ENCODE data around the gene SMS.

SMS gene

GRCh38 chrX:21972721-21973120, 32.2 kb downstream of the SMS start:
- in situ Hi-C loops (cut with MboI; ENCODE audit: low pct_unique_long_range_greater_than_20kb, low sequenced_read_pairs): no loop called here
- peak; percentile 76 for DNase-seq

DNA sequence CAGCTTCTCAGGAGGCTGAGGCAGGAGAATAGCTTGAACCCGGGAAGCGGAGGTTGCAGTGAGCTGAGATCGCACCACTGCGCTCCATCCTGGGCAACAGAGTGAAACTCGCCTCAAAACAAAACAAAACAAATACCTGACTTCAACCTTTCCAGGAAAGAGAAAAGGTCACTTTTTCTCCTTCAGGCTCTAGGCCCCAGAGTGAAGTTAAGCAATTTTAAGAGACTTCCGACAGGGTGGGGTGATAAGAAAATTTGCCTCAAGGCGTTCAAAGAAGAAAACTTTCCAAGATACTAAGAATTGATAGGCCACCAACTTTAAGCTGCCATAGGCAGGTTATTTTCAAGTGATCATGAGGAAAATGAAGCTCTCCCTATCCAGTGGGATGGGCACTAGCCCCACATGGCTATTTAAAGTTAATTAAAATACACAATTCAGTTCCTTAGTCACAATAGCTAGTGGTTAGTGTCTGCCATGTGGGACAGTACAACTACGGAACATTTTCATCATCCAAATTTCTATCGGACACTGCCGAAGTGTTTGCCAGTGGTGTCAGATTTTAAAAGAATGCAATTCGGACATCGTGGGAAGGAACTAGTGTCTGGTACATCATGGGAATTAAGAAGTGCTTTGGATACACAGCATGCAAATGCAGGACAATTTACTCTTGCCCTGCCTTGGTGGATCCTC, 33.0 kb downstream of the SMS start:
- no peak for DNase-seq
- in situ Hi-C loops (cut with MboI; ENCODE audit: low pct_unique_long_range_greater_than_20kb, low sequenced_read_pairs): no loop called here

GRCh38 chrX:21974011-21974385, 33.5 kb downstream of the SMS start:
- in situ Hi-C loops (cut with MboI; ENCODE audit: low pct_unique_long_range_greater_than_20kb, low sequenced_read_pairs): no loop called here
- peak; percentile 41 for DNase-seq

GRCh38 chrX:21975242-21975641, 34.7 kb downstream of the SMS start:
- in situ Hi-C loops (cut with MboI; ENCODE audit: low pct_unique_long_range_greater_than_20kb, low sequenced_read_pairs): no loop called here
- no peak for DNase-seq

GRCh38 chrX:21975812-21976211, 35.3 kb downstream of the SMS start:
- in situ Hi-C loops (cut with MboI; ENCODE audit: low pct_unique_long_range_greater_than_20kb, low sequenced_read_pairs): no loop called here
- DNase-seq: peak; percentile 35

- DNase-seq: no peak
- in situ Hi-C loops (cut with MboI; ENCODE audit: low pct_unique_long_range_greater_than_20kb, low sequenced_read_pairs): no loop called here
Measured at GRCh38 chrX:21978346-21978745, 37.8 kb downstream of the SMS start.

GRCh38 chrX:21982311-21982710, 41.8 kb downstream of the SMS start:
- no peak for DNase-seq
- in situ Hi-C loops (cut with MboI; ENCODE audit: low pct_unique_long_range_greater_than_20kb, low sequenced_read_pairs): no loop called here

GRCh38 chrX:21985332-21985777, 44.8 kb downstream of the SMS start:
- in situ Hi-C loops (cut with MboI; ENCODE audit: low pct_unique_long_range_greater_than_20kb, low sequenced_read_pairs): no loop called here
- DNase-seq: peak; percentile 97

GRCh38 chrX:21986596-21986995, 46.1 kb downstream of the SMS start:
- in situ Hi-C loops (cut with MboI; ENCODE audit: low pct_unique_long_range_greater_than_20kb, low sequenced_read_pairs): no loop called here

DNA sequence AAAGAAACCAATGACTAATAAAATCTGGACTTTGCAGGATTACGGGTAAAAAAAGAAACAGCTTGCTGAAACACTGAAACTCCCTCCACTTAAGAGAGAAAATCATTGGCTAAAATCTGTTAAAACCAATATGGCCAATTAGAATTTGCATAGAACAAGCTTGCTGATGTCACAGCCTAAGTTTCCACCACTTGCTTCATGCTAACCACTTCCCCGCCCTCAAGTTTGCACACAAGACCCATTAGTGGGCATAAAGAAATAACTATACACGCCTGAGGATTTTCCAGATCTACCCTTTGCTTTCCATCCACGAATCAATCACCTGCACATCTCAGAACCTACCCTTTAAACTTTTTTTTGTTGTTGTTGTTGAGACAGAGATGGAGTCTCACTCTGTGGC, 48.9 kb downstream of the SMS start:
- in situ Hi-C loops (cut with MboI; ENCODE audit: low pct_unique_long_range_greater_than_20kb, low sequenced_read_pairs): no loop called here
- DNase-seq: no peak

More at GRCh38 chrX:21986596-21986995, 46.1 kb downstream of the SMS start:
- no peak for DNase-seq

- no peak for DNase-seq
- in situ Hi-C loops (cut with MboI; ENCODE audit: low pct_unique_long_range_greater_than_20kb, low sequenced_read_pairs): no loop called here
Measured at GRCh38 chrX:21990832-21991231, 50.3 kb downstream of the SMS start.

DNA sequence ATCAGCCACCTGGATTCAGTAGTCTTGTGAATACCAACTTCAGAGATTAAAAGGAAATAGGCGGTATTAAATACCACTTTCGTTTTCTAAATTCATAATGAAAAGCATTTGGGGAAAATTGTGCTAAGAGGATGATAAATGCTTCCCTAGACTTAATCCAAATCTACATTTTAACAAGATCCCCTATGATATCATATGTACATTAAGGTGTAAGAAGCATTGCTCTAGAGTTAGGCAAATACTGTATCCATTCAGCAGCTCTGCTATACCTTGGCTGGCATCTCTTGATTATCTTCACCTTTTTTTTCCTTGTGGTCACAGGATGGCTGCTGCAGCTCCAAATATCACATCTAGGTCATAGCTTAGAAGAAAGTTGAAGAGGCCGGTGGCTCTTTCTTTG, 51.0 kb downstream of the SMS start:
- in situ Hi-C loops (cut with MboI; ENCODE audit: low pct_unique_long_range_greater_than_20kb, low sequenced_read_pairs): no loop called here
- DNase-seq: no peak

- peak; percentile 35 for DNase-seq
- in situ Hi-C loops (cut with MboI; ENCODE audit: low pct_unique_long_range_greater_than_20kb, low sequenced_read_pairs): no loop called here
Measured at GRCh38 chrX:21993265-21993664, 52.8 kb downstream of the SMS start.

- in situ Hi-C loops (cut with MboI; ENCODE audit: low pct_unique_long_range_greater_than_20kb, low sequenced_read_pairs): no loop called here
- peak; percentile 77 for DNase-seq
Measured at GRCh38 chrX:21996872-21997455, 56.5 kb downstream of the SMS start.

DNA sequence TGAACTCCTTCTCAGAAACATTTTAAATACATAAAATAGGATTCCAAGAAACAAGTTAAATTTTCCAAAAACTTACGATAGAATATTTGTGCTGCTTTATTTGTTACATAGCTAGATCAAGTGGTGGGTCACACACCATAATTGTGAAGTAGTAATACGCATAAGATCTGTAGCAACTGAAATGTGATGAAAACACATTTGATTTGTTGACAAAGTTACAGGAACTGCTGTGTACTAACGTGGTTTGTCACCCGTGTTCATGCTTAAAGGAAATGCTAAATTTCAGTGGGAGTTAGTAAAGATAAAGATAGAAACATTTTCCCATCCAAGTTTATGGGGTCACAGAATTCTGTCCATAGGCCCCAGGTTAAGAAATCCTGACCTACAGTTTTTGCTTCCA, 57.5 kb downstream of the SMS start:
- in situ Hi-C loops (cut with MboI; ENCODE audit: low pct_unique_long_range_greater_than_20kb, low sequenced_read_pairs): no loop called here
- no peak for DNase-seq

- no peak for DNase-seq
- in situ Hi-C loops (cut with MboI; ENCODE audit: low pct_unique_long_range_greater_than_20kb, low sequenced_read_pairs): no loop called here
Measured at GRCh38 chrX:22004866-22005265, 64.4 kb downstream of the SMS start.

GRCh38 chrX:22012051-22012450, 71.5 kb downstream of the SMS start:
- peak; percentile 55 for DNase-seq
- in situ Hi-C loops (cut with MboI; ENCODE audit: low pct_unique_long_range_greater_than_20kb, low sequenced_read_pairs): no loop called here

GRCh38 chrX:22012931-22013330, 72.4 kb downstream of the SMS start:
- in situ Hi-C loops (cut with MboI; ENCODE audit: low pct_unique_long_range_greater_than_20kb, low sequenced_read_pairs): no loop called here
- DNase-seq: no peak

GRCh38 chrX:22015139-22015750, 74.7 kb downstream of the SMS start:
- in situ Hi-C loops (cut with MboI; ENCODE audit: low pct_unique_long_range_greater_than_20kb, low sequenced_read_pairs): no loop called here

GRCh38 chrX:22021751-22022324, 81.3 kb downstream of the SMS start:
- in situ Hi-C loops (cut with MboI; ENCODE audit: low pct_unique_long_range_greater_than_20kb, low sequenced_read_pairs): no loop called here
- DNase-seq: no peak

More at GRCh38 chrX:22015139-22015750, 74.7 kb downstream of the SMS start:
- no peak for DNase-seq

All from KBM-7 (cell line).